GM10248 (cell line): Measurements from ENCODE around the gene NDST1.

ENCODE experiments used
- CTCF ChIA-PET: fragments of 300-600 bp; sonication (Branson Sonifier 250); formaldehyde crosslinking; extraction: SDS; loops from one replicate; lab custom pipeline; 2021; ENCODE audit warnings: antibody characterized with exemption; lab: Yijun Ruan, JAX
- POLR2A ChIA-PET: fragments of 350-650 bp; sonication (Branson Sonifier 250); formaldehyde crosslinking; extraction: SDS; loops from one replicate; lab custom pipeline; 2020; ENCODE audit warnings: antibody characterized with exemption; lab: Yijun Ruan, JAX
- DNase-seq: peaks from one replicate; pipeline ENCODE4 v3.0.0; 2012; ENCODE audit errors: extremely low spot score
- CTCF ChIP-seq: IDR thresholded peaks from 2 replicates; pipeline ENCODE4 v1.5.1; 2012; ENCODE audit warnings: mild to moderate bottlenecking, low read depth; ENCODE audit errors: extremely low read depth, missing control alignments, control extremely low read depth

NDST1 gene

GRCh38 chr5:150576449-150576949, 68.6 kb downstream of the NDST1 start:
- POLR2A ChIA-PET, result no interaction called here
- CTCF ChIA-PET, result interaction anchor here (0.8 to 3.1 kb wide), 4 partner anchors 15 to 270 kb away, joined by 3 to 10 read pairs (median 4); partner anchors contain the start of gene IRGM
- no peak for DNase-seq
- no peak for TF ChIP-seq CTCF

- ChIA-PET CTCF (interaction anchor here (0.7 to 3.1 kb wide), 2 partner anchors 8 to 269 kb away, joined by 3 to 10 read pairs; partner anchors contain the start of gene IRGM), POLR2A (no interaction called here)
- TF ChIP-seq CTCF, result no peak
Observed at GRCh38 chr5:150577378-150578139, 69.6 kb downstream of the NDST1 start.

GRCh38 chr5:150578781-150579461, 71.0 kb downstream of the NDST1 start:
- no peak for DNase-seq
- POLR2A ChIA-PET, result no interaction called here
- no peak for TF ChIP-seq CTCF
- CTCF ChIA-PET, result interaction anchor here (1.1 to 2.3 kb wide), 6 partner anchors 11 to 120 kb away, joined by 3 to 12 read pairs (median 4); no protein-coding TSS in a partner anchor

More at GRCh38 chr5:150577378-150578139, 69.6 kb downstream of the NDST1 start:
- no peak for DNase-seq

- ChIA-PET CTCF (interaction anchor here (0.7 to 2.3 kb wide), 11 partner anchors 10 to 120 kb away, joined by 3 to 12 read pairs (median 3); no protein-coding TSS in a partner anchor), POLR2A (no interaction called here)
- DNase-seq, result no peak
Observed at GRCh38 chr5:150579462-150580400, 71.8 kb downstream of the NDST1 start.

GRCh38 chr5:150580917-150581316, 73.0 kb downstream of the NDST1 start:
- TF ChIP-seq CTCF, result no peak
- CTCF ChIA-PET, result interaction anchor here (0.8 kb wide), 1 partner anchor 22 kb away, joined by 4 read pairs; no protein-coding TSS in a partner anchor
- no peak for DNase-seq
- POLR2A ChIA-PET, result no interaction called here

More at GRCh38 chr5:150579462-150580400, 71.8 kb downstream of the NDST1 start:
- no peak for TF ChIP-seq CTCF
